Thoracic aorta (tissue), 2 donors: ENCODE data around the gene B4GALNT2. TPM values are rescaled to one million over a fixed set of nuclear protein-coding genes. Genes with fewer than 3 reads are reported as not detected.
"Not testable (repeated sequence)": the region's sequence is repeated elsewhere in the genome, so short reads cannot be mapped to it uniquely, and the experiment has no call there.

Source experiments
- ATAC-seq: fragments of 150-250 bp; one replicate; pipeline ENCODE4 v1.8.0; 2017; ENCODE audit warnings: low read depth; ENCODE audit not compliant: insufficient number of reproducible peaks, low FRiP score
- DNase-seq: peaks from one replicate; pipeline ENCODE4 v3.0.0-alpha.2; 2020; ENCODE audit warnings: low spot score
- H3K27ac ChIP-seq, 2 donors: fragments of 200-600 bp; sonication (generic); 1 replicate in 1 of 2; 2 replicates in 1 of 2; pipeline ENCODE4 v1.5.1; 2016; ENCODE audit warnings: mild to moderate bottlenecking in 2 of 2, moderate library complexity in 2 of 2
- H3K27me3 ChIP-seq: fragments of 200-600 bp; sonication (generic); replicated peaks from 2 replicates; pipeline ENCODE4 v1.6.0; 2016; ENCODE audit warnings: mild to moderate bottlenecking; ENCODE audit not compliant: insufficient read depth
- H3K36me3 ChIP-seq: fragments of 200-600 bp; sonication (generic); one replicate; pipeline ENCODE4 v1.5.1; 2016
- H3K4me1 ChIP-seq, 2 donors: fragments of 200-600 bp; sonication (generic); 1 replicate in 1 of 2; 2 replicates in 1 of 2; pipeline versions ENCODE4 v1.5.1 to v1.6.0; 2016; ENCODE audit warnings: low read depth in 2 of 2, mild to moderate bottlenecking in 1 of 2; ENCODE audit not compliant: control insufficient read depth in 1 of 2
- H3K4me3 ChIP-seq: fragments of 200-600 bp; sonication (generic); 2 replicates; pipeline ENCODE4 v1.5.1; 2016; ENCODE audit warnings: mild to moderate bottlenecking
- H3K9me3 ChIP-seq: fragments of 200-600 bp; sonication (generic); 2 replicates; pipeline ENCODE4 v1.5.1; 2016
- total RNA-seq, 2 donors: library from RNA; depleted of rRNA; stranded (reverse); fragments of >200 nt; gene quantifications; one replicate each; pipeline versions ENCODE4 v1.1.0 to v1.2.3, GENCODE V29; 2016
- TF ChIP-seq, protein P1 (sequence below): fragments of 200-600 bp; sonication (generic); IDR thresholded peaks from one replicate; pipeline ENCODE4 v1.5.1; 2019; ENCODE audit warnings: antibody characterized with exemption

B4GALNT2 gene
- total RNA-seq, 2 donors from 2014 or later = not detected

DNA sequence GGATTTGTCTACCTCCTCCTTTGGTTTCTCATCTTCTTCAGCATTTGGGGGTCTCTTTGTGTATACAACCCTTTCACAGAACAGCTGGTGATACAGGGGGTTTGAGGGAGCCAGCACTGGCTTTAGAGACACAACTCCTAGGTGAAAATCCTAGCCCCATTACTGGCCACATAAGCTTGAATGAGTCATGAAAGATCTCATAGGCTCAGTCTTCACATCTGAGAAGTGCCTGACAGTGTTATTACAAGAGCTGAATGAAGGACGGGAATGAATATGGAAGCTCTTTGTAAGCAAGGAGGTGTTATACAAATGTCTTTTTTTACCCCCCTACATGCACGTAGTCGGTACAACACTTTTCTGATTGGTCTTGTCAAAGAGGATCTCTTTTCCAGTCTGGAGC, 1.7 kb upstream of the B4GALNT2 start:
- H3K36me3 ChIP-seq = no peaks in the 10 kb centered on the region
- DNase-seq (no peak), ATAC-seq (no peak)
- H3K9me3 ChIP-seq = peaks cover 5% of the 10 kb centered on the region
- no peak overlapping the region for H3K27ac ChIP-seq
- TF ChIP-seq, protein P1, sequence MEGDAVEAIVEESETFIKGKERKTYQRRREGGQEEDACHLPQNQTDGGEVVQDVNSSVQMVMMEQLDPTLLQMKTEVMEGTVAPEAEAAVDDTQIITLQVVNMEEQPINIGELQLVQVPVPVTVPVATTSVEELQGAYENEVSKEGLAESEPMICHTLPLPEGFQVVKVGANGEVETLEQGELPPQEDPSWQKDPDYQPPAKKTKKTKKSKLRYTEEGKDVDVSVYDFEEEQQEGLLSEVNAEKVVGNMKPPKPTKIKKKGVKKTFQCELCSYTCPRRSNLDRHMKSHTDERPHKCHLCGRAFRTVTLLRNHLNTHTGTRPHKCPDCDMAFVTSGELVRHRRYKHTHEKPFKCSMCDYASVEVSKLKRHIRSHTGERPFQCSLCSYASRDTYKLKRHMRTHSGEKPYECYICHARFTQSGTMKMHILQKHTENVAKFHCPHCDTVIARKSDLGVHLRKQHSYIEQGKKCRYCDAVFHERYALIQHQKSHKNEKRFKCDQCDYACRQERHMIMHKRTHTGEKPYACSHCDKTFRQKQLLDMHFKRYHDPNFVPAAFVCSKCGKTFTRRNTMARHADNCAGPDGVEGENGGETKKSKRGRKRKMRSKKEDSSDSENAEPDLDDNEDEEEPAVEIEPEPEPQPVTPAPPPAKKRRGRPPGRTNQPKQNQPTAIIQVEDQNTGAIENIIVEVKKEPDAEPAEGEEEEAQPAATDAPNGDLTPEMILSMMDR = no peak
- H3K4me1 ChIP-seq = peaks cover 5 to 9% of the 10 kb centered on the region in 2 donors
- H3K27me3 ChIP-seq = peaks cover 22% of the 10 kb centered on the region
- no peak overlapping the region for H3K4me3 ChIP-seq

DNA sequence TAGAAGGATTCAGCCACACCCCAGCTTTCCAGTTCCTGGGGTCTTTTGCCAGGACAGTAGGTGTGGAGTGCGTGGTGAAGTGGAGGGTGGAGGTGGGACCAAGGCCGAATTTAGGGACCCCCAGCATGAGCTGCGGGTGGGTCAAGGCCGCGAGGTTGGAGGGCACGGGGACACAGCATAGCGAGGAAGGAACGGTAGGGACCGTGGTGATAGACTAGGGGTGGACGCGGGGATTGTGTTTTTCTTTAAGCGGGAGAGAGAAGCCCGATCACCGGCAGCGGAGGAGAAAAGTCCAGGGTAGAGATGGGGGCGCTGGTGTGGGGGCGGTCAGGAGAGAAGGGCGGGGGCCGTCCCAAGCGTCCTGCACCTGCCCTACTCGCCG, 261 bp upstream of the B4GALNT2 start:
- ATAC-seq (no peak), DNase-seq (no peak)
- Histone ChIP-seq H3K4me3 (peak overlapping the region; percentile 29), H3K9me3 (peaks cover 5% of the 10 kb centered on the region), H3K27me3 (peaks cover 22% of the 10 kb centered on the region), H3K36me3 (no peaks in the 10 kb centered on the region), H3K27ac (no peak overlapping the region), H3K4me1 (peaks cover 5 to 9% of the 10 kb centered on the region in 2 donors)
- TF ChIP-seq, protein P1 = no peak

DNA sequence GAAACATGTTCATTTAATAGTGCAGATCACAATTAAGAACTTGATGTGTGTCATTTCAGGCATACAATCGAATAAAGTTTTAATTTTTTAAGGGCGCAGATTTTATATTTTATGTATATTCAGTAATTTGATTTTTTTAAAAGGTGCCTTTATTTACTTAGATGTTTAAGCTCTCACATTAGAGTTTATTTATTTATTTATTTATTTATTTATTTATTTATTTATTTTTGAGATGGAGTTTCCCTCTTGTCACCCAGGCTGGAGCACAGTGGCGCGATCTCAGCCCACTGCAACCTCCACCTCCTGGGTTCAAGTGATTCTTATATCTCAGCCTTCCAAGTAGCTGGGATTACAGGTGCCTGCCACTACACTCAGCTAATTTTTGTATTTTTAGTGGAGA, 3.8 kb downstream of the B4GALNT2 start:
- H3K4me1 ChIP-seq = peaks cover 5 to 9% of the 10 kb centered on the region in 2 donors
- ATAC-seq (no peak), DNase-seq (no peak)
- peaks cover 22% of the 10 kb centered on the region for H3K27me3 ChIP-seq
- TF ChIP-seq, protein P1 = no peak
- H3K9me3 ChIP-seq = no peaks in the 10 kb centered on the region
- no peaks in the 10 kb centered on the region for H3K36me3 ChIP-seq
- H3K4me3 ChIP-seq = no peak overlapping the region
- no peak overlapping the region for H3K27ac ChIP-seq

DNA sequence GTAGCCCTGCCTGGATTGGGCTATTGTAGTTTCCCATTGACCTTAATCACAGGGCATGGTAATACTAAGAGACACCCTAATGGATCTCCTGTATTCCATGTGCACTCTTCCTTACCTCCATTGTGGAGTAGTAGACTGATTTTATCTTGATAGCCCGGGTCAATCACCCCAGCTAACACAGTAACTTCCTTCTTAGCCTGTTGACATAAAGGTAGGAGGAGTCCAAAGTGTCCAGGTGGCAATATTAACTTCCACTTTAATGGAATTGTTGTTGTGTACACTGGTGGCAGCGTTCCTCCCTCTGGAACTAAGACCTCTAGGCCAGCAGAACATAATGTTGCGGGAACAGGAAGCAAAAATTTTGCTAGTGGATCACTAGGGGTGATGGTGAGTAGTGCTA, 13.1 kb downstream of the B4GALNT2 start:
- not testable (repeated sequence) for H3K36me3 ChIP-seq, H3K27me3 ChIP-seq, H3K27ac ChIP-seq, H3K4me3 ChIP-seq, H3K9me3 ChIP-seq, H3K4me1 ChIP-seq, ATAC-seq, DNase-seq

DNA sequence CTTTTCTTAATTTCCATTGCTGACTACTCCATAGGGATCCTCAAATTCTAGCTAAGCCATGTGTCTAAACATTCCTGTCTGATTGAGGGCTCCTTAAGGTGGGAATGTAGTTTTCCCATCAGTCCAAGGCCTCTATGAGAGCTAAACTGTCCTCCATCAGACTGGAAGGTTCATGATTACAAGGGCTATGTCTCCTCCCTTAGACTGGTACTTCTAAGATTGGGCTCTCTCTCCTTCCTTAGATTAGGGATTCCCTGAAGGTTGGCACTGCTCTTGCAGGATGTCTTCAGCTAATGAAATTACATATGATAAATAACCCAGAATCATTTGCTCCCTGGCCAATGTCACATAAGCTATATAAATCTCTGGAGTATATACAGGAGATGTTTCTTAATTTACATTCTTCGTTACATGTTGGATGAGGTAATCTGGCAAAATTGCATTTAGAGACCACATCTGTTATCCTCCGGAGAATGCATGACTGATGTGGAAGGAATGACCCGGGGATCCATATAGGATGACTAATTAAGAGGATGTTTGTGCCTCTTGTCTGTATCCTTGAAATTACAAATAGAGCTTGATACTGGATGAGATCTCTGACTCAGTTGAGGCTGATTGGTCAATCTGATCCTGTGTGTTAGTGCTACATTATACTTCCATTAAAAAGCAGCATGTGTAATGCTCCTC, 14.2 kb downstream of the B4GALNT2 start:
- DNase-seq (no peak), ATAC-seq (no peak)
- TF ChIP-seq, protein P1 = no peak
- H3K9me3 ChIP-seq = no peaks in the 10 kb centered on the region
- H3K27ac ChIP-seq = no peak overlapping the region
- H3K4me3 ChIP-seq = no peak overlapping the region
- no peaks in the 10 kb centered on the region for H3K27me3 ChIP-seq
- H3K4me1 ChIP-seq = no peaks in the 10 kb centered on the region
- H3K36me3 ChIP-seq = no peaks in the 10 kb centered on the region

DNA sequence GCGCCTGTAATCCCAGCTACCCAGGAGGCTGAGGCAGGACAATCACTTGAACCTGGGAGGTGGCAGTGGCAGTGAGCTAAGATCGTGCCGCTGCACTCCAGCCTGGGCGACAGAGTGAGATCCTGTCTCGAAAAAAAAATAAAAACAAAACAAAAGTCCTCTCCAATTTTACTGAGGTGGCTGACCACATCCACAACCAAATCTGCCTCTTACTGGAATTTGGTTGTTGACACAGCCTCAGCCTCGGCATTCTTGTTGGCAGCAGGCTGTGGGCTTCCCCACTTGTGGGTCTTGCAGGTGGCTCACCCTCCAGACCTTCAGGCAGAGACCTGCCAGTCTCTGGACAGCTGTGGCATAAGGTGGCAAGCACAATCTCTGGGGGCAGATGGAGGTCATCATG, 15.6 kb downstream of the B4GALNT2 start:
- Histone ChIP-seq H3K9me3 (no peaks in the 10 kb centered on the region), H3K4me1 (no peaks in the 10 kb centered on the region), H3K4me3 (no peak overlapping the region), H3K36me3 (no peaks in the 10 kb centered on the region), H3K27me3 (no peaks in the 10 kb centered on the region), H3K27ac (no peak overlapping the region)
- DNase-seq (no peak), ATAC-seq (no peak)
- TF ChIP-seq, protein P1 = no peak
